Large intestine (tissue), 3 donors: ENCODE results near the gene ROPN1L. TPM values are rescaled to one million over a fixed set of nuclear protein-coding genes. Genes with fewer than 3 reads are reported as not detected.

Experiments
- DNase-seq, 2 donors: peaks; one replicate each; pipeline versions ENCODE4 v3.0.0 to v3.0.0-alpha.2; 2013
- H3K27ac ChIP-seq: one replicate; pipeline ENCODE4 v1.5.1; 2013; ENCODE audit warnings: low read length
- H3K27me3 ChIP-seq: 2 replicates; pipeline ENCODE4 v1.6.1; 2013; ENCODE audit warnings: low read length; ENCODE audit not compliant: control insufficient read depth, insufficient read depth
- H3K36me3 ChIP-seq: 2 replicates; pipeline ENCODE4 v1.6.1; 2013; ENCODE audit warnings: low read length; ENCODE audit not compliant: control insufficient read depth, insufficient read depth
- H3K4me1 ChIP-seq: one replicate; pipeline ENCODE4 v1.6.1; 2013; ENCODE audit warnings: low read length; ENCODE audit not compliant: control insufficient read depth, insufficient read depth
- H3K4me3 ChIP-seq: one replicate; pipeline ENCODE4 v1.5.1; 2013; ENCODE audit warnings: low read length
- H3K9me3 ChIP-seq: one replicate; pipeline ENCODE4 v1.6.1; 2013; ENCODE audit warnings: mild to moderate bottlenecking, low read depth, low read length, moderate library complexity; ENCODE audit not compliant: control insufficient read depth
- WGBS: methylation state at CpG from one replicate; pipeline ENCODE4 v1.1.5; 2013; ENCODE audit warnings: low lambda C conversion rate; ENCODE audit not compliant: insufficient coverage; 5-methylcytosine and 5-hydroxymethylcytosine counted together
- polyA plus RNA-seq: library from polyadenylated mRNA; unstranded; fragments of 120-200 nt; gene quantifications from one replicate; pipeline ENCODE4 v1.2.1, GENCODE V29; 2013

The ROPN1L gene
- polyA plus RNA-seq, 1 donor: 0.30 TPM

DNA sequence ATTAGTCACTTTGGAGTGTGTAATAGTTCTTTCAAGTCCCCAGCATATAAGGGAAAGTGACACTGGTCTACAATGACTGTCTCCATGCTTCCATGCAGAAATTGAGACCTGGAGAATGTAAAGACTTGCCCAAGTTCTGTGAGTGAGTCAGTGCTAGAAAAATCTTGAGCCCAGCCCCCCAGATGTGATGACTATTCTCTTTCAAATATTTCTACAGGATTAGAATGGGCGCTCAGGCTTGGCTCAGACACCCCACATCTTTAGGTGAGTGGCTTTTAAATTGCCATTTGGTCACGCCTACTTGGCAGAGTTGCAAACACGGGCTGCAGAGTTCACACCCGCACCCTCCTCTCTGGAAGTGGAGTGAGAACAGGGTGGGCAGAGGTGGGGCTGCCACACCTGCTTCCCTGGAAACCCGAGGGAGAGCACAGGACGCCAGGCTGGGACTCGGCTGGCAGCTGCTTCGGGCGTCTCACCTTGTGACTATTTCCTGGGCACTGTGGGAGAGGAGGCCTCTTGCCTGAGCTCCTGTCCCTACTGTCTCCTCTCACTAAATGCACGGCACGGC lies 37.6 kb downstream of the ROPN1L start:
- DNase-seq: no peak
- H3K4me3 ChIP-seq: no peak overlapping the region

DNA sequence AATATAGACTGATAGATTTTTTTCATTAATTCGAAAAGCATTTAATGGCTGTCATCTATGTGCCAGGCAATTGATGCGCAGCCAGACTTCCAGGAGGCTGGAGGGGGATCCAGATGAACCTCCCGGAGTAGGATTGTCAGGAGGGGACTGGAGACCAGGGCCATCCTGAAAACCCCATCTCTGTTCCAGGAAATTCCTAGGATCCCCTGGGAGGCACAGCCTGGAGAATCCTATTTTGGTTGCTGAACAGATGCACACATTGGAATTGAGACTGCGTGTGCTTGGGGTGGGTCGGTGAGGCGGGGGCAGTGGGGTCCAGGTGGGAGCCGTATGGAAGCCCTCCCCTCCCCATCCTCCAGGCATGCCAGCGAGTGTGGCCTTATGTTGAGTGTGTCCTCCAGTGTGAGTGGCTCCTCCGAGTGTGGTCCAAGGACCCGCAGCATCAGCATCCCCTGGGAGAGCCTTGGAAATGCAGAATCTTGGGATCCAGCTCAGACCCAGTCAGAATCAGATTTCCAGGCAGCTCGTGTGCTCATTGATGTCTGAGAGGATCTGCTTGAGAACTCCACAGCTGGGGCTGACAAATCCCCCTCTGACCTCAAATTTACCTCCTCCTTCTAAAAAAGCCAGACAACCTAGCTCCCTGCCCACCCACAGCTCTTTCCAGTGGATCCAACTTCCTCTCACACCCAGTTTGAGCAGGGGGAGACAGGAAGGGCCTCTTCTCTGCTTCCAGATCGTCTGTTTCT lies 38.7 kb downstream of the ROPN1L start:
- peaks cover 5% of the 10 kb centered on the region for H3K4me1 ChIP-seq
- H3K4me3 ChIP-seq: no peak overlapping the region
- no CpG with 5 or more reads among the region's 12 CpGs for WGBS
- DNase-seq: no peak
- no peak overlapping the region for H3K27ac ChIP-seq
- H3K9me3 ChIP-seq: peaks cover 12% of the 10 kb centered on the region
- no peaks in the 10 kb centered on the region for H3K27me3 ChIP-seq
- no peaks in the 10 kb centered on the region for H3K36me3 ChIP-seq

More for the DNA sequence above, 37.6 kb downstream of the ROPN1L start:
- no peaks in the 10 kb centered on the region for H3K27me3 ChIP-seq
- WGBS: 75% methylated on average over 2 of the region's 11 CpGs
- no peaks in the 10 kb centered on the region for H3K36me3 ChIP-seq
- no peak overlapping the region for H3K27ac ChIP-seq
- no peaks in the 10 kb centered on the region for H3K4me1 ChIP-seq
- H3K9me3 ChIP-seq: peaks cover 12% of the 10 kb centered on the region

DNA sequence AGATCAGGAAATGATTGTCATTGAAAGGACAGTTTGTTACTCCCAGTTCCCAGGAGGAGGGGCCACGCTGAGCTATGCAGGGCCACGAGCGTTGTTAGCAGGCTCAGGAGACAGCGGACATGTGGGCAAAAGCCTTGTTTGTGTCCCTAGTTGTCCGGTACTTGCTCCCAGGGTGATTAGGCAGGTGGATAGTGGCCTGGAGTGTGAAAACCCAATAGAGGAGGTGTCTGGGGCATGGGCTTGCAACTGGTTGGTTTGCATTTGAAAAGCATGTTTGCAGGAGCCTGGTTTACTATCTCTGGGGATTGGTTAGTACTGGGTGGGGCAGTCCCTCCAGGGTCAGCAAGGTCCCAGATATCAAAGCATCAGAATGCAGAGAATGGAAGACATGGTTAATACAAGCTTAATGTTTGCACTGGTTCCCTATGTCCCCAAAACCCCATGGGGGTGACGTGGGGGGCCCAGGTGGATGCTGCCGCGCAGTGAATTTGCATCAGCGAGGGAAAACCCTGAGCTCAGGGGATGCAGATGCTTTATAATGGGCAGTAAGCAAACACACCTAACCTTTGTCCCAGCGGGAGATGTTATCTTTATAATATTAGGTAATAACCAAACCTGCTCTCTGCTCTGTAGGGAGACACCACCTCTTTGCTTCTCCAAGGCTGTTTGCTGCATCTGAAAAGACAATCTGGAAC lies 39.7 kb downstream of the ROPN1L start:
- Histone ChIP-seq H3K27ac (no peak overlapping the region), H3K4me1 (peaks cover 6% of the 10 kb centered on the region), H3K4me3 (no peak overlapping the region), H3K36me3 (no peaks in the 10 kb centered on the region), H3K9me3 (peaks cover 12% of the 10 kb centered on the region), H3K27me3 (no peaks in the 10 kb centered on the region)
- peak in 1 of 2 donors; percentile 41 for DNase-seq
- no CpG with 5 or more reads among the region's 10 CpGs for WGBS

DNA sequence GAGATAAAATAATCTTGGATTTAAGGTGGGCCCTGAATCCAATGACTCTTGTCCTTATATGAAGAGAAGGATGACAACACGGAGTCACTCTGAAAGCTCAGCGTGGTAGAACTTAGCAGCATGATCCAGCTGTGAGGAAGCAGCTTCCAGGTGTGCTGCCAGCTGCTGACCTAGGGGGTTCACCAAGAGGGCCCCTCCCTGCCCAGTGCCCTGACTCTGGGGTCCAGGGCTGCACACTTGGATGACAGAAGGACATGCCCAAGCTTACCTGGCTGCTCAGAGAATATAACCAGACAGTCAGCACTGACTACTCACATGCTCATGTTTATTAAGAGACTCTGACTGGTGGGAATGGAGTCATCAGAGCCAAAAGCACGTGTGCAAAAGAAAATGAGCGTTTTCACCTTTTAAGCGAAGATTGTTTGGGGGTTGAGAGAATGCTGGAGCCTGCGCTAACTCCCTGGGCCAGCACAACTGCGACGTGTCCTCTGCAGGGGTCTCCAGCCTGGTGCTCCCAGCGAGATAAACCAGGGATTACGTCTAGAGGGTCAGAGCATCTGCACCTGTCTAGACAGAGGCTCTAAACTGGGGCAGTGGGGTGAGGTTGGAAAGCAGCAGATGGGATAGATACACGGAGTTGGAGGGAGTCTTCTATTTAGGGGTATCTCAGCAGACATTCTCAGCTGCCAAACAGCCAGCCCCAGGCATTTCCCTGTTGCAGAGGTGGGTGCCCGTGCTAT lies 41.3 kb downstream of the ROPN1L start:
- Histone ChIP-seq H3K4me1 (peaks cover 6% of the 10 kb centered on the region), H3K27me3 (no peaks in the 10 kb centered on the region), H3K9me3 (peaks cover 12% of the 10 kb centered on the region), H3K36me3 (no peaks in the 10 kb centered on the region), H3K27ac (no peak overlapping the region), H3K4me3 (no peak overlapping the region)
- no CpG with 5 or more reads among the region's 12 CpGs for whole genome bisulfite sequencing
- DNase-seq: no peak

GRCh38 chr5:10484774-10485141 lies 43.1 kb downstream of the ROPN1L start:
- no peaks in the 10 kb centered on the region for H3K36me3 ChIP-seq
- peaks cover 7% of the 10 kb centered on the region for H3K9me3 ChIP-seq
- H3K4me1 ChIP-seq: peaks cover 6% of the 10 kb centered on the region
- H3K27ac ChIP-seq: no peak overlapping the region
- peaks cover 2% of the 10 kb centered on the region for H3K27me3 ChIP-seq
- WGBS: no CpG with 5 or more reads among the region's 5 CpGs
- H3K4me3 ChIP-seq: no peak overlapping the region
- no peak for DNase-seq

DNA sequence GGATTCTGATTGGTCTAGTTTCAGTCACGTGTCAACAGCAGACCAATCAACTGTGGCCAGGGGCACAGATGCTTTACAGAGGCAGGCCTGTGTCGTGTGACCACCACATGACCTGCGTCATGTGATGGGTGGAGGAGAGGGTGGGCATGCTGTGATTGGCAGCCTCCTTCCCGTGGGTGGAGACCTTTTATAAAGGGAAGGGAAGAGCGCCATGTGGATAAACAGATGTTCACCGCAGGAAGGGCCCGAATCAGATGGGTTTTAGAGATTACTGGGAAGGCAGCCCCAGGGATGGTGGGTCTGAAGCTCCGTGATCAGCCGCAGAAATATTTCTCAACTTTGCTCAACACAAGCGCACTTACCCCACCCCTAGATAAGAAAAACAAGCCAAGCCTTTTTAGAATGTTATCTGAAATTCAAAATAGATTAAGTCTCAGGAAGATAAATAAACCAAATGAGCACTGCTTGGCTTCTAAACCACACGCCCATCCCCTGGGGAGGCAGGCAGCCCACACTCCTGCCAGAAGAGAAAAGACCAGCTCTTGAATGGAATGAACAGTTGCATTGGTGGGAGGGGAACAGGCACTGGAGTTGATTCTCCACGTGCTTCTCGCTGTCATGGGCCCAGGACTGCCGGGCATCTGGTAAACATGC lies 43.6 kb downstream of the ROPN1L start:
- DNase-seq: peak; percentile 29 to 36
- no peaks in the 10 kb centered on the region for H3K36me3 ChIP-seq
- no CpG with 5 or more reads among the region's 14 CpGs for WGBS
- no peak overlapping the region for H3K4me3 ChIP-seq
- H3K27ac ChIP-seq: no peak overlapping the region
- H3K4me1 ChIP-seq: peaks cover 6% of the 10 kb centered on the region
- peaks cover 2% of the 10 kb centered on the region for H3K27me3 ChIP-seq
- peaks cover 6% of the 10 kb centered on the region for H3K9me3 ChIP-seq

GRCh38 chr5:10485897-10486296 lies 44.2 kb downstream of the ROPN1L start:
- no peak overlapping the region for H3K4me3 ChIP-seq
- DNase-seq: no peak
- peaks cover 6% of the 10 kb centered on the region for H3K4me1 ChIP-seq
- 100% methylated on average over 1 of the region's 10 CpGs for WGBS
- H3K27me3 ChIP-seq: peaks cover 2% of the 10 kb centered on the region
- H3K36me3 ChIP-seq: no peaks in the 10 kb centered on the region
- no peak overlapping the region for H3K27ac ChIP-seq
- no peaks in the 10 kb centered on the region for H3K9me3 ChIP-seq

DNA sequence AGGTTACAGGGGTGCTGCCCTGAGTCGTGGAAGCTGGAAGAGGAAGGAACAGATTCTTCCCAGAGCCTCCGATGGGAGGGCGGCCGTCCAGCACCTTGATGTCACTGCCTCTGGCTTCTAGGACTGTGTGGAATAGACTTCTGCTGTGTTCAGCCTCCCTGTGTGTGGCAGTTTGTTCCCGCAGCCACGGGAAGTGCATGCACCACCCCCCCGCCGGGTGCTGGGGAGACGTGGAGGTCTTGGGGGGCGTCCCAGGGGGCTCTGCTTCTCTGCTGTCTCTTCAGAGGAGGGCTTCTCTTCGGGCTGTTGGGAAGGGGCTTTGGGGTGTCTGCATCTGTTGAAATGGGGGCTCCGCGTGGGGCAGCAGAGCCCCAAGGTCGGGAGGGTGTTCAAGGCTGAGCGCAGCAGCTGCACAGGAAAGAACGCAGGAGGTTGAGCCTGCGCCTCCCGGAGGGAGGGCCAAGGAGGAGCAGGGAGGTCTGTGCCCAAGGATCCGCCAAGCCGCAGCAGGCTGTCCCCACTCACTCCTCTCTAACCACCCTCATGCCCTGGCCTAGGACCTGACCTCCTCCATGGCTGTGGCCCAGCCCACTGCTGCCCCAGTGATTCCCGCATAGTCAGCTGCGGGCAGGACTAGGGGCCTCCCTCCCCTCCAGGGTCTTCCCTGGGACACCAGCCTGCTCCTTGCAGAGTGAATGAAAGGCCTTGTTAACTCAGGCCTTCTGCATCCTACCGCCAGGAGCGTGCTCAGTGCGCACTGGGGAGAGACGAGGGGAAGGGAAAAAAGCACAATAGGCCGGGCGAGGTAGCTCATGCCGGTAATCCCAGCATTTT lies 45.0 kb downstream of the ROPN1L start:
- Histone ChIP-seq H3K4me3 (no peak overlapping the region), H3K4me1 (peaks cover 6% of the 10 kb centered on the region), H3K36me3 (no peaks in the 10 kb centered on the region), H3K27ac (no peak overlapping the region), H3K9me3 (no peaks in the 10 kb centered on the region), H3K27me3 (peaks cover 2% of the 10 kb centered on the region)
- no CpG with 5 or more reads among the region's 29 CpGs for WGBS
- no peak for DNase-seq

DNA sequence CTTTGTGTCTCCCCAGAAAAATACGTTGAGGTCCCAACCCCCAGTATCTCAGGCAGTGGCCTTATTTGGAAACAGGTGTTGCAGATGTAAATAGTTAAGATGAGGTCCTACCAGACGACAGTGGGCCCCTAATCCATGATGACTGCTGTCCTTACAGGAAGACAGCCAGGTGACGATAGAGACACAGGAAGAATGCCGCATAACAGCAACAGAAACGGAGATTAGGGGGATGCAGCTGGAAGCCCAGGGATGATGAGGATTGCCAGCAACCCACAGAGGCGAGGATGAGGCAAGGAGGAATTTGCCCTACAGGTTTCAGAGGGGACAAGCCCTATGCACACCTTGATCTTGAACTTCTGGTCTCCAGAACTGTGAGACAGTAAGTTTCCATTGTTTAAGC lies 46.5 kb downstream of the ROPN1L start:
- no peaks in the 10 kb centered on the region for H3K9me3 ChIP-seq
- no peak overlapping the region for H3K27ac ChIP-seq
- H3K4me3 ChIP-seq: no peak overlapping the region
- WGBS: no CpG with 5 or more reads among the region's 6 CpGs
- H3K27me3 ChIP-seq: peaks cover 2% of the 10 kb centered on the region
- H3K36me3 ChIP-seq: no peaks in the 10 kb centered on the region
- peaks cover 6% of the 10 kb centered on the region for H3K4me1 ChIP-seq
- no peak for DNase-seq
